ENCODE results near the gene IMPDH1.

IMPDH1 gene

GRCh38 chr7:128356546-128357216 is 53.1 kb downstream of the IMPDH1 start:
- no peak for TF ChIP-seq CTCF (IDR thresholded peaks at IDR 0.05; ENCODE audit: control insufficient read depth, extremely low read depth, insufficient read depth)
- no peak overlapping the region for H3K4me3 ChIP-seq (ENCODE audit: low read depth, low read length)

GRCh38 chr7:128353610-128354009 is 56.2 kb downstream of the IMPDH1 start:
- TF ChIP-seq CTCF (IDR thresholded peaks at IDR 0.05; ENCODE audit: control insufficient read depth, extremely low read depth, insufficient read depth): no peak

More at GRCh38 chr7:128356546-128357216, 53.1 kb downstream of the IMPDH1 start:
- DNase-seq (ENCODE audit: low read depth): no peak

GRCh38 chr7:128353189-128353588 is 56.6 kb downstream of the IMPDH1 start:
- H3K4me3 ChIP-seq (ENCODE audit: low read depth, low read length): no peak overlapping the region
- TF ChIP-seq CTCF (IDR thresholded peaks at IDR 0.05; ENCODE audit: control insufficient read depth, extremely low read depth, insufficient read depth): no peak
- DNase-seq (ENCODE audit: low read depth): no peak

More at GRCh38 chr7:128353610-128354009, 56.2 kb downstream of the IMPDH1 start:
- no peak for DNase-seq (ENCODE audit: low read depth)
- no peak overlapping the region for H3K4me3 ChIP-seq (ENCODE audit: low read depth, low read length)

- H3K4me3 ChIP-seq (ENCODE audit: low read depth, low read length): no peak overlapping the region
- no peak for DNase-seq (ENCODE audit: low read depth)
- TF ChIP-seq CTCF (IDR thresholded peaks at IDR 0.05; ENCODE audit: control insufficient read depth, extremely low read depth, insufficient read depth): no peak
Measured at GRCh38 chr7:128352636-128353035, 57.1 kb downstream of the IMPDH1 start.

- DNase-seq (ENCODE audit: low read depth): no peak
- no peak overlapping the region for H3K4me3 ChIP-seq (ENCODE audit: low read depth, low read length)
- TF ChIP-seq CTCF (IDR thresholded peaks at IDR 0.05; ENCODE audit: control insufficient read depth, extremely low read depth, insufficient read depth): 0 out of 2 replicates have a peak, but pooled peaks have one; percentile 10
Measured at GRCh38 chr7:128352153-128352537, 57.6 kb downstream of the IMPDH1 start.

- H3K4me3 ChIP-seq (ENCODE audit: low read depth, low read length): no peak overlapping the region
- no peak for DNase-seq (ENCODE audit: low read depth)
- no peak for TF ChIP-seq CTCF (IDR thresholded peaks at IDR 0.05; ENCODE audit: control insufficient read depth, extremely low read depth, insufficient read depth)
Measured at GRCh38 chr7:128351296-128352152, 58.3 kb downstream of the IMPDH1 start.
